Measurements from ENCODE around the gene SAC3D1.
A peak's percentile ranks its signal among the peaks of the same experiment; 100 is the strongest.

SAC3D1 gene

DNA sequence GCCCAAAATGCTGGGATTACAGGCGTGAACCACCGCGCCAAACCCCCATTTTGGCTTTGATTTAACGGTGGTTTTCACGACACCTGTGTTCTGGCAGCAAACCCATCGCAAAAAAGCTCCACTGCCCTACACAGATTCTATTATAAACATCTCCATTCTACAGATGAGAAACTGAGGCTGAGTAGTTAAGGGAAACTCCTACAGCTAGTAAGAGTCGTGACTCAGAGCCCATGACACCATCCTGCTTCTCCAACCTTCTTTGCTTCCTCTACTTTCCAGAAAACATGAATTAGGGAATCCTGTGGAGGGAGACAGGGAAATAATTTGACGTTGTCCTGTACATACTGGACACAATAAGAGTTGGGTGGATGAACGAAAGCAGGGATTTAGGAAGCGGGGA is 14.2 kb upstream of the SAC3D1 start:
- no peak for DNase-seq (ENCODE audit: low read depth)

DNA sequence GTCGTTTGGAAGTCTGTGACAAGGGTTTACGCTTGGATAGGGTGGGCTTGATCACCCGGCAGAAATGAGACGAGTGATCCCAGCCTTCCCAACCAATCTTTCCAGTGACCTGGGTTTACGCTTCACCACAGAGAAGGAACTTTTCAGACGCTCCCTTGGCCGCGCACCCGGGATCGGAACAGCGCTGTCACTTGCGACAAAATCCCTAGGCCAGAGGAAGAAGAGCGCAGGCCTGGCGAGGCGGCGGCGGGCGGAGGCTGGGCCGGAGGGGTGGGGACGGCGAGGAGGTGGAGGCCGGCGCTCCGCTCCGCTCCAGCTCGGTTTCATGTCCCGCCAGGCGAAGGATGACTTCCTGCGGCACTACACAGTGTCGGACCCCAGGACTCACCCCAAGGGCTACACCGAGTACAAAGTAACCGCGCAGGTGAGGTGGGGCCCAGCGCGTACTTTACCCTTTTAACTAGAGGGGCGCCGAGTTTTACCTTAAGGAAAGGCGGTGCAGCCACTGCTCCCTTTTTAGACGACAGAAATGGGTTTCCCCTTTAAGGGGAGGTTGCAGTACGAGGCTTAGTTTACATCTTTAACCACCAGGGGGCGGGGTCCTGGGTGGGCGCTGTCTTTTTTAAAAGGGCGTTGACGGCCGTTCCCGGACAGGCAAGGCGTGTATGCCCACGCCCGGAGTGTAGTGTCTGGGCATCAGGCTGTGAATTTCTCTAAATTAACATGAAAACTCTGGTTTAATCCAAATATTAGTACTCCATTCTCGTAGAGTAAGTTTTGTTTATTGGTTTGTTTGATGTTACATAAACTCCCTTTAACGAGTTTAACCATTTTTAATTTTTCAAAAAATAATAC is 13.6 kb upstream of the SAC3D1 start, which contains the start of gene SNX15:
Gene SNX15 (plus strand): TSS at position 227 of the 855 bp plus-strand sequence. CDS start 99 bp downstream, at position 326.
- DNase-seq (ENCODE audit: low read depth), result peak; percentile 60

DNA sequence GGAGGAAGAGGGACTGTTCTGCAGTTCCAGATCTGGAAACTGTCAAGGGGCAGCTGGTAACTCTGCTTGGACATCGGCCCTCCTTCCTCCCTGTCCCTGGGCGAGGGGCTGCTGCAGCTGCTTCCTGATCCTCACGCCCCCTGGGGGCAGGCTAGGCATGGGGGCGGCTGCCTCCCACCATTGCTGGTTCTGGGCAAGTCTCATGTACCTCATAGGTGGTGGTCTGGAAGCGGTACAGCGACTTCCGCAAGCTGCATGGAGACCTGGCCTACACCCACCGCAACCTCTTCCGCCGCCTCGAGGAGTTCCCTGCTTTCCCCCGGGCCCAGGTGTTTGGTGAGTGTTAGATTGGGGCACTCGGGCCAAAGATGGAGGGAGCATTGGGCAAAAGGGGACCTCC is 8.8 kb upstream of the SAC3D1 start:
- DNase-seq (ENCODE audit: low read depth), result no peak

DNA sequence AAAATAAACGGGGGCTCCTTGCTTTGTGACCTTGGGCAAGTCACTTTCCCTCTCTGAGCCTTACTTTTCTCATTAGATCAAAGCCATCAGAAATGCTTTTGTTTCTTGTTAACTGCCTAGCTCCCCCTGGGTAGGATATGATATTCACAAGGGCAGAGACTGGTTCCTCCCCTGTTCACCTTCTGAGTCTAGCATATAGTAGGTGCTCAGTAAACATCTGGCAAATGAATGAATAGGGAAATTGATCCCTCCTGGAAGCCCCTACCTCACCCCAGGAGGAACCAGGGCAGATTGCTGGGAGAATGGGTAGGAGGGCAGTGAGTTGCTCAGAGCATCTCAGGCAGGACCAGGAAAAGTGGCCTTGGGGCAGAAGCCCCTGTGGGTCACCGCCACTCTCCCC is 6.6 kb upstream of the SAC3D1 start:
- no peak for DNase-seq (ENCODE audit: low read depth)

DNA sequence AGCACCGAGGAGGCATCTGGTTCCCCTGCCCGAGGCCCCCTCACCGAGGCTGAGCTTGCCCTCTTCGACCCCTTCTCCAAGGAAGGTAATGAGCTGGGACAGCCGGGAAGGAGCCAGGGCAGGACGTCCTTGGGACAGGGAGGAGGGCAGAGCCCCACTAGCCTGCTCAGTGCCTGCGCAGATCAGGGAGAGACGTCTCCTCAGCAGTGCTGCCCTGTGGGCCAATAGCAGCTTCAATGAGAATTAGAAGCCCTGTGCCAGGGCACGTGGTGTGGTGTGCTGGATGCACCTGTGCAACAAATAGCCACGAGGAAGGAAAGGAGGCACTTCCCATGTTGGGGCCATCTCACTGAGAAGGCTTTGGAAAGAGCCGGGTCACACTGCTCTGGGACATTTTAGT is 5.4 kb upstream of the SAC3D1 start:
- DNase-seq (ENCODE audit: low read depth), result no peak

DNA sequence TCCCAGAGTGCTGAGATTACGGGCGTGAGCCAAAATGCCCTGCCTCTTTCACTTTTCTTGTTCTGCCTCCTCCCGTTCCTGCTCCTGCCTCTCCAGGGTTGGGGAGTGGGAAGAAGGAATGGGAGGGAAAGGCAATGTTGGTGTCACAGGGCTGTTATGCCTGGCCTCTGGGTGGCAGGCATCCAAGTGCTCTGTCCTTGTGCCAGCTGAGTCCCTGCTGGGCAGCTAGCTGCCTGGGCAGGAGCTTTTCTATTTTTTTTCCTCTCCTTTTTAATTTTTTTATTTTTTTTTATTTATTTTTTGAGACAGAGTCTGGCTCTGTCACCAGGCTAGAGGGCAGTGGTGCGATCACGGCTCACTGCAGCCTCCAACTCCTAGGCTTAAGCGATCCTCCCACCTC is 4.1 kb upstream of the SAC3D1 start:
- no peak for DNase-seq (ENCODE audit: low read depth)

DNA sequence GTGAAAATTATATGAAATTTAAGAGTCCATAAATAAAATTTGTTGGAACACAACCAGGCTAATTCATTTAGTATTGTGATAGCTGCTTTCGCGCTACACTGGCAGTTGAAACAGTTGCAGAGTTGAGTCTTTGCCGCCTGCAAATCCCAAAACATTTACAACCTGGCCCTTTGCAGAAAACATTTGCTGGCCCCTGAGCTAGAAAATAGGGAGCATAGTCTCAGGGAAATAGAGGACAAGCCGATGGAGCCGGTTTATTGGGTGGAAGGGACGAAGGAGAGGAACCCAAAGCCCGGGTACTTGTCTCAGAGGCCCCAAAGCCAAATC is 527 bp upstream of the SAC3D1 start:
- no peak for DNase-seq (ENCODE audit: low read depth)

DNA sequence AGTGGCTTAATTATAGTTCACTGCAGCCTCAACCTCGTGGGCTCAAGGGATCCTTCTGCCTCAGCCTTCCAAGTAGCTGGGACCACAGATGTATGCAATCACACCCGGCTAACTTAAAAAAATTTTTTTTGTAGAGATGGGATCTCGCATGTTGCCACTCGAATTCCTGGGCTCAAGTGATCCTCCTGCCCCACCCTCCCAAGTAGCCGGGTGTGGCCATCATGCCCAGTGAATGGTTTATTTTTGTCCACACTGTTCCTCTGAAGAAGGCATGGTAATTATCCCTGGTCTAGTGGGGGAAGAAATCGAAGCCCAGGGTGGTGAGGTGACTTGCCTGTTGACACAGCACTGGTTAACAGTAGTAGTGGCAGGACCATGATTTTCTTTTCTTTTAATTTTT is 1.9 kb downstream of the SAC3D1 start:
- no peak for DNase-seq (ENCODE audit: low read depth)

DNA sequence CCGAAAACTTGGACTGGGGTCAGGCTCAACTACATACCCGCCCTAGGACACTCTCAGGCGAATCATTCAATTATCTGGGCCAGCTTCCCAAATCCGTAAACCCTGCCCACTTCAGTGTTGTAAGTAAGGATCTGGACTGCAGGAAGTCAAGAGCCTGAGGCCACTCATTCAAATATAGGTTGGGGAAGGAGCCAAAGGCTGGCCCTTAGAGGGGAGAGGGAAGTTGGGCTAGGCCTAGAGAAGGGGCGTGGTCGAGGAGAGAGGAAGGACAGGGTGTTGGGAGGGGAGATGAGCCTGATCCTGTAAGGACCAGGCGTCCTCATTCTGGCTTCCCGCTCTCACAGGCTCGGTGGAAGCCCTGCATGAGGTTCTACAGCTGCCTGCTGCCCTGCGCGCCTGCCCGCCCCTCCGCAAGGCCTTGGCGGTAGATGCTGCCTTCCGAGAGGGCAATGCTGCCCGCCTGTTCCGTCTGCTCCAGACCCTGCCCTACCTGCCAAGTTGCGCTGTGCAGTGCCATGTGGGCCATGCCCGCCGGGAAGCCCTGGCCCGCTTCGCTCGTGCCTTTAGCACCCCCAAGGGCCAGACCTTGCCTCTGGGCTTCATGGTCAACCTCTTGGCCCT is 3.0 kb downstream of the SAC3D1 start:
- DNase-seq (ENCODE audit: low read depth), result no peak

DNA sequence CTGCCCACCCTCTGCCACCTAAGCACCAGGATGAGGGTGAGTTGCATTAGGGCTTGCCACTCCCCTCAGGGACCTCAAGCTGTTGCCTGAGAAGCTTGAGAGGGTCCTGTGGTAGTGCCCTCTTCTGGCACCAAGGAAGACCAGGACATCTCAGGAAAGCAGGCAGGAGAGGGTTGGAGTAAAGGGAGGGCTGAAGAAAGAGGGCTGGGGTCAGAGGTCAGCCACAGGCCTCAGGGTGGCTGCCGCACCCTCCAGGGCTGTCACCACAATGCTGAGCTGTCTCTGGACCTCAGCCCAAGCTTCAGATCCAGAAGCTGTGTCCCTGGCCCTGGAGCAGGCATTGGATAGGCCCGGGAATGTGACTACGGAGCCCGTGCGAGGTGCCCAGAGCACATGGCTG is 4.1 kb downstream of the SAC3D1 start:
- no peak for DNase-seq (ENCODE audit: low read depth)

DNA sequence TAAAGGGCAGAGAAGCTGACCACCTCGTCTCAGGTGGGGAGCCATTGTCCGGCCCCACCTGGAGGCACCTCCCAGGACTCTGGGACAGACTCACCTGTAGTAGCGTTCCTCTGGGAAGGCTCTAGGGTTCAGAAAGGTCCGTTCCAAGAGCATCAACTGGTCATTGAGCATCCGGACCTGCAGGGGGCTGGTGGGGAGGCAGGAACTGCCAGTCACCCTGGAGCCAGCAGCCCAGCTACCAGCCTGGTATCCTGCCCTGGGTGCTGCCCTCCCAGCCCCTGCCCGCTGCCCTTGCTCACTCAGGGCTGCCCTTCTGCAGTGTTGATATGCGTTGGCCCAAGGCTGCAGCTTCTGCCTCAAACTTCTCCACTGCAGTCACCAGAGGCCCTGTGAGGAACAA is 4.7 kb downstream of the SAC3D1 start:
- no peak for DNase-seq (ENCODE audit: low read depth)

DNA sequence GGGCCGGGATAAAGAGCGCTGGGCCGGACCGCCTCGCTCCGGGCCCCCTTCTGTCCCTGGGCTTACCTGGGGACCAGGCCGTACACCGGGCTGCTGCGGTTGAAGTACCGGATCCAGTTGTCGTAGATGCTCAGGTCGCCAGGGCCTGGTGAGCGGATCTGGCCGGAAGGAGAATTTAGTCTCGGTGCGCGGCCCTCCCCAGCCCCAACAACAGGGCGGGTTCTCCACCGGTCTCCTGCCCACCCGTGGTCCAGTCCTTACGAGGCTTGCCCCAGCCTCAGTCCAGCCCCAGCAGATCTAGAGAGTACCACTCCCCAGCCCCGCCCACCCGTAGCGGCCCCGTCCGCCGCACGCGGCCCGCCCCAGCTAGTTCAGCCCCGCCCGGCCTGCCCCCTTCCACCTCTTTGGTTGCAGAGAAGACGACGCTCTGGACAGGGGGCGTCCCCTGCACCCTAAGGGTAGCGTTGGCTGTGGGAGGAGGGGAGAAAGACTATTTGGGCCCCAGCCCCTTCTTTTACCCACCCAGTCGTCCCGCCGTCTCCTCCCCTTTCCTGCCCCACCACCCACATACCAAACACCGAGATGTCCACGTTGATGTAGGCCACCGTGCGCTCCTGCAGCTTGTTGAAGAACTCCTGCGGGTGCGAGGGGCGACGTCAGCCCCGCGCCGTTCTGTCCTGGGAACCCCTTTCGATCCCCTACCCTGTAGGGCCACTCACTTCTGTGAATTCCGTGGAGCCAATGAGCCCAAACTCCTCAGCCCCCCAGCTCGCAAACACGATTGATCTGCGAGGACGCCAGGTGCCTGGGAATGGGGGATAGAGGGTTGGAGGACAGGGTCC is 6.8 kb downstream of the SAC3D1 start:
- DNase-seq (ENCODE audit: low read depth), result no peak

DNA sequence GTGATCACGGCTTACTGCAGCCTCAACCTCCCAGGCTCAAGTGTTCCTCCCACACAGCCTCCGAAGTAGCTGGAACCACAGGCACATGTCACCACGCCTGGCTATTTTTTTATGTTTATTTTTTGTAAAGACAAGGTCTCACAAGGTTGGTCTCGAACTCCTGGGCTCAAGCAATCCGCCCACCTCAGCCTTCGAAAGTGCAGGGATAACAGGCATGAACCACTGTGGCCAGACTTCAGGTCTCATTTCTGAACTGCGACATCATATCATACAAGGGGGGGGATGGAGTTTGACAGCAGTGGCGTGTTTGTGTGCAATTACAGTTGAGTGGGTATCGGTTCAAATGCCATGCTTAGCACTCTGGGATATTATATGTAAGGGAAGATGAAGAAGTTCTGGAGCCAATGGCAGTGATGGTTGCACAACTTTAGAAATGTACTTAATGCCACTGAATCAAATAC is 10.4 kb downstream of the SAC3D1 start:
- DNase-seq (ENCODE audit: low read depth), result no peak

DNA sequence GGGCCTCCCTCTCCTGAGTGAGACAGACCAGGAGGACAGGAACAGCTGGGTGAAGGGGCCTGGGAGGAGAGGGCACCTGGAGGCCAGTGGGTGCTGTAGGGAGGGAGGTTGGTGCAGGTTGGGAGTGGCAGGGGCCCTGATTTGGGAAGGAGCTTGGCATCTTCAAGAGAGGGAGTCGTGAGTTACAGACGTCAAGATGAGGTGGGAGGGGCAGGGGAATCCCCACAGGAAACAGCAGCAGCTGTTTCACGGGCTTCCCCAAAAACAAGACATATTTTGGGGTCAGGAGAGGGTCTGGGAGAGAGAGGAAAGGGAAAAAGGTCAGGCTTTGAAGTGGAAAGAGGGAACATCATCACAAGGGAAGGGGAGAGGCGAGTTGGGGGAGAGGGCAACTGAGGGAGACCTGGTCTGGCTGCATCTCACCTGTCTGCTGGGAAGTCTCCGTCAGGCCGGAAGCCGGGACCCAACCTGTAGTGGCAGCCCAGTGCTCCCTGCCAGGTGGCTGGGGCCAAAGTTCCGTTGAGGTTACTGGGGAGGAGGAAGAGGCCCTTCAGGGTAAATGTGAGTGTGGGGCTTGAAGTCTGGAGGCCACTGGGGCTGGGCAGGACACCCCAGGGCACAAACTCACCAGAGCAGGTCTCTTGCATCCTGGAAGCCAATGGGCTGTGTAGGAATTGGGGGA is 13.0 kb downstream of the SAC3D1 start:
- no peak for DNase-seq (ENCODE audit: low read depth)

DNA sequence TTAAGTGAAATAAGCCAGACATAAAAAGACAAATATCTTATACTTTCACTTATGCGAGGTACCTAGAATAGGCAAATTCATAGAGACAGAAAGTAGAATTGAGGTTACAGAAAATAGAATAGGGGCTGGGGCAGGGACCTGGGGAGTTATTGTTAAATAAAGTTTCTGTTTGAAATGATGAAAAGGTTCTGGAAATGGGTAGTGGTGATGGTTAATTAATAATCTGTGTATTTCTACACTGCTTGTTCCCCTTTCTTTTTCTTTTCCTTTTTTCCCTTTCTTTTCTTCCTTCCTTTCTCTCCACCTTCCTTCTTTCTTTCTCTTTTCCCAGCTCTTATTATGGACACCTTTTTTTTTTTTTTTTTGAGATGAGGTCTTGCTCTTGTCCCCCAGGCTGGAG is 14.5 kb downstream of the SAC3D1 start:
- no peak for DNase-seq (ENCODE audit: low read depth)

DNA sequence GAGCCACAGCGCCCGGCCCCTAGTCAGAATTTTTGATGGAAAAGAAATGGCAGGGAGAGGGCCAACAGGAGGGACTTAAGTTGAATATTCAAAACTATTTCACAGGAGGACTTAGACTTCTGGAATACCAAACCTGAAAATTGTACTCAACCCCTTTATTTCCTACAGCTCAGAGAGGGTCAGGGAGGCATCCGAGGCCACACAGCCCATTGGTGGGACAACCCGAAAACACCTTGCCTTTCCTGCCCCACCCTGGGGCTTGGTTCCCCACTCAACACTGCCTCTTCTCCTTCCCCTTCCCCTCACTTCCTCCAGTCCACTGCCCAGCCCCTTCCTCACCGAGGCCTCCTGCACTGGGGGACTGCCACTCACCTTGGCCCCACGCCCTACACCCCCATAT is 16.0 kb downstream of the SAC3D1 start:
- no peak for DNase-seq (ENCODE audit: low read depth)

DNA sequence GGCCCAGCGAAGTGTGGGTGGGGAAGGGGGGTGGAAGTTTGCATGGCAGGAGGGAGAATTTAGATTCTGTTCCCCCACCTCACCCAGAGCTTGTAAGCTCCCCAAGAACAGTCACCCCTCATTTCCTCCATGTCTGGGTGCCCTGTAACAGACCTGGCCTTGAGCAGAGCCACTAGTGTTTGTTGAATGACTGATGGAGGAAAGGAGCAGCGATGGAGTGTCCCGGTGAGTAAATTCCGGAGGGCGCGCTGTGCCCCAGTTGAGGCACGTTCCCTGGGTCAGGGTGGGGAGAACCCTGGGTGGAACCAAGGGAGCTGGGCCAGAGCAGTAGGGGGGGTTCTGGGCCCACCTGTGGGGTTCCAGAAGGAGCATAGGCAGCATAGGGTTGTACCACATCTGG is 16.5 kb downstream of the SAC3D1 start:
- no peak for DNase-seq (ENCODE audit: low read depth)

DNA sequence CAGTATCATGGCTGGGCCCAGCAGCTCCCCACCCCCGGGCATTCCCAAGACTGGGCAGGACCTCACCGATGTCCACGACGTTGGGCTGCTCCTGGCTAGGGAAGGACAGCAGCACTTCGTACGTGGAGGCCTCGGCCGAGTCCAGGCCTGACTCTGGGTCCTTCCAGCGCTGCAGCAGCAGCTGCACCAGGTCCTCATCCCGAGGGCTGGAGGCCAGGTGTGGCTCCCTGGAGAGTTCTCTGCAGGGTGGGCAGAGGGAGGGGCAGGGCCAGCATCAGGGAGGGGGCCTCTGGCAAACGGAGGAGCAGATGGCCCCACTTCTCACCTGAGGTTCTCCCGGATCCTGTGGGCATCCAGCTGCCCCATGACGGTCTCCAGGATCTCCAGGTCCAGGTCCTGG is 17.0 kb downstream of the SAC3D1 start:
- no peak for DNase-seq (ENCODE audit: low read depth)

DNA sequence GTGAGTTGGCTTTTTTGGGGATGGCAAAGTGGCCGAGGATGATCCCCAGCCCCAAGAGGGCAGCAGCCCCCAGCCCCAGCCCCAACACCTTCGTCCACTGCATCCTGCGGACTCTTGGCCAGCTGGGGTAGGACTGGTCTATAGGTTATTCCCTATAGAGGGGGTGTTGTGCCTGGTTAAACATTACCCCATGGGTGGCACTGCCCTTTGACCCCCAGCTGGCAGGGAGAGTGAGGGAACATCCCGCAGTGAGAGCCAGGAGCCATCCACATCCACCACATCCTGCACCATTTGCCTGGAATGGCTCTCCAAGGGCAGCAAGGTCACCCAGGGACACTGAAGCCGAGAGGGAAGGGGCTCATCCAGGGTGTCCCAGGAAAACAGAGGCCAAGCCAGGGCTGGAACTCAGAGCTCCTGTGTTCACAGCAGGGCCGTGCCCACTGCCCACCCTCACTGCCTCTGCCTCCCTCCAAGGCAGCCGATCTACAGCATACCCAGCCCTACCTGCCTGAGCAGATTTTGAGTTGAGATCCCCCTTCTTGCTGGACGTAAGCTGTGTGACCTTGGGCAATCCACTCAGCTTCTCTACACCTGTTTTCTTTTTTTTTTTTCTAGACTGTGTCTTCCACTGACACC is 17.5 kb downstream of the SAC3D1 start, which contains the start of gene NAALADL1:
Gene NAALADL1 (minus strand): TSS at position 135 of the 636 bp plus-strand sequence. CDS start 32 bp downstream, at position 103.
- DNase-seq (ENCODE audit: low read depth), result no peak

DNA sequence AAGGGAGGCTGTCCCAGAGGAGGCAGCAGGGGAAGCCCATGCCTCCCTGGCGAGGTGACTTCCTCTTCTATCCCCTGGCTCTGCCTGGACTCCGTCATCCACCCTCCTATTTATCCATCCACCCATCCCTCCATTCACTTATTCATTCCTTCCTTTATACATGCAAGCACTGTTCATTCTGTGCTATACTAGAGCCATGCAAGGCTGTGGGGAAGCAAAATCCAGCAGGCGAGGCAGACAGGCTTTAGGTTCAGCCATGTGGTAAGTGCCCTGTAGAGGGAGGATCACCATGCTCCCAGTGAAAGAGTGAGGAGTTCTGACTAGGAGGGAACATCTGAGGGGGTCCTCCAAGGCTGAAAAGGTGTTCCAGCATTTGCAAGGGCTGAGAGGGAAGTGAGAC is 18.5 kb downstream of the SAC3D1 start:
- no peak for DNase-seq (ENCODE audit: low read depth)

DNA sequence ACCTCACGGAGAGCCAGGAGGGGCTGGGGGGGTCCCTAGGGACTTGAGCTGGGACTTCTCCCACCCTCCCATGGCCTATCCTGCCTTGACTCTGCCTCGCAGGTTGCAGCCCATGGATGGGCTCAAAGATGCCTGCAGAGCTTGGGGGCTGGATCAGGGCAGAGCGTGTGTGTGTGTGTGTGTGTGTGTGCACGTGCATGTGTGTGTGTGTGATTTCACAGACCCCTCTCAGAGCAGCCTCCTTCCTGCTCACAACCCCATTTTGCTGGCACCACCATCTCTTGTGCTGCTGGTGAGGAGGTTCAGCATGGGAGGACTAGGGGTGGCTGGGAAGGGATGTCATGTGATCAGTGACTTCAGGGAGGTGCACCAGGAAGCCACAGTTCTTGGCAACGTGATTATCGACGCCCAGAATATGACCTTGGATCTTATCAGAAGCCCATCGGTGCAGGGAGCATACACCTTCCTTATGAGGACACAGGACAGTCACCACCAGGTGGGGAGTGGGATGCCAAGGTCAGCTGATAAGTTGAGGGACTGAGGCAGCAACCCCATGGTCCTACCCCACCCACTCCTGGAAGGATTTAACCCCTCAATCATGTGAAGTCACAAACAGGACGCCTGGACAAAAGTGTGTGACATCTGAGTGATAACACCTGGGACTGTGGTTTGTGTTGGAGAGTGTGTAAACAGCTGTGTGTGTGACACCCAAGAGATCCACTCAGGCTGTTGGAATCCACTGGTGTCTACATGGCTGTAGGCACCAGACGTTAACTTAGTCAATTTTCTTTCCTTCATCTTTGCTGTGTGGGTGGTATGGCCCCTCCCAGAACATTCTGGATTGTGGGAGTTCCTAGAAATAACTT is 19.2 kb downstream of the SAC3D1 start:
- no peak for DNase-seq (ENCODE audit: low read depth)
